Measurements from ENCODE around the gene SLC30A1.

The SLC30A1 gene

GRCh38 chr1:211536606-211537005, 42.4 kb downstream of the SLC30A1 start:
- Mint-ChIP-seq H3K36me3 (ENCODE audit: low read depth) (no peaks in the 10 kb centered on the region), H3K27me3 (ENCODE audit: low read depth) (peaks cover 14% of the 10 kb centered on the region), H3K27ac (no peak overlapping the region), H3K4me3 (no peak overlapping the region), H3K4me1 (peaks cover 24% of the 10 kb centered on the region), H3K9me3 (peaks cover 11% of the 10 kb centered on the region)
- TF ChIP-seq CTCF (IDR thresholded peaks at IDR 0.05; ENCODE audit: unreplicated experiment in 3 of 3) = no peak

- Mint-ChIP-seq H3K36me3 (ENCODE audit: low read depth) (no peaks in the 10 kb centered on the region), H3K9me3 (peaks cover 3% of the 10 kb centered on the region), H3K27me3 (ENCODE audit: low read depth) (peaks cover 11% of the 10 kb centered on the region), H3K4me1 (peaks cover 33% of the 10 kb centered on the region), H3K4me3 (no peak overlapping the region), H3K27ac (no peak overlapping the region)
- TF ChIP-seq CTCF (IDR thresholded peaks at IDR 0.05; ENCODE audit: unreplicated experiment in 3 of 3) = no peak
Measured at GRCh38 chr1:211535346-211535745, 43.6 kb downstream of the SLC30A1 start.

GRCh38 chr1:211534545-211535291, 44.2 kb downstream of the SLC30A1 start:
- Mint-ChIP-seq H3K27me3 (ENCODE audit: low read depth) (peaks cover 11% of the 10 kb centered on the region), H3K36me3 (ENCODE audit: low read depth) (no peaks in the 10 kb centered on the region), H3K27ac (no peak overlapping the region), H3K4me3 (no peak overlapping the region), H3K9me3 (no peaks in the 10 kb centered on the region), H3K4me1 (peaks cover 39% of the 10 kb centered on the region)
- TF ChIP-seq CTCF (IDR thresholded peaks at IDR 0.05; ENCODE audit: unreplicated experiment in 3 of 3) = no peak

- Mint-ChIP-seq H3K27ac (peak overlapping the region in 2 of 3 experiments; percentile 15 to 67), H3K27me3 (ENCODE audit: low read depth) (peaks cover 7% of the 10 kb centered on the region), H3K9me3 (no peaks in the 10 kb centered on the region), H3K4me1 (peaks cover 50% of the 10 kb centered on the region), H3K36me3 (ENCODE audit: low read depth) (no peaks in the 10 kb centered on the region), H3K4me3 (peak overlapping the region in 1 of 3 experiments; percentile 40)
- TF ChIP-seq CTCF (IDR thresholded peaks at IDR 0.05; ENCODE audit: unreplicated experiment in 3 of 3) = no peak
Measured at GRCh38 chr1:211532088-211532444, 46.9 kb downstream of the SLC30A1 start.

- H3K27me3 Mint-ChIP-seq (ENCODE audit: low read depth) = peaks cover 7% of the 10 kb centered on the region
Measured at GRCh38 chr1:211531194-211532087, 47.5 kb downstream of the SLC30A1 start.

More at GRCh38 chr1:211531194-211532087, 47.5 kb downstream of the SLC30A1 start:
- H3K36me3 Mint-ChIP-seq (ENCODE audit: low read depth) = no peaks in the 10 kb centered on the region
- peak overlapping the region in 1 of 3 experiments; percentile 40 for H3K4me3 Mint-ChIP-seq
- no peak for TF ChIP-seq CTCF (IDR thresholded peaks at IDR 0.05; ENCODE audit: unreplicated experiment in 3 of 3)
- H3K4me1 Mint-ChIP-seq = peaks cover 51% of the 10 kb centered on the region
- H3K9me3 Mint-ChIP-seq = no peaks in the 10 kb centered on the region
- peak overlapping the region in 2 of 3 experiments; percentile 15 to 67 for H3K27ac Mint-ChIP-seq
